ENCODE measurements around the gene DNAJB12.

The DNAJB12 gene

DNA sequence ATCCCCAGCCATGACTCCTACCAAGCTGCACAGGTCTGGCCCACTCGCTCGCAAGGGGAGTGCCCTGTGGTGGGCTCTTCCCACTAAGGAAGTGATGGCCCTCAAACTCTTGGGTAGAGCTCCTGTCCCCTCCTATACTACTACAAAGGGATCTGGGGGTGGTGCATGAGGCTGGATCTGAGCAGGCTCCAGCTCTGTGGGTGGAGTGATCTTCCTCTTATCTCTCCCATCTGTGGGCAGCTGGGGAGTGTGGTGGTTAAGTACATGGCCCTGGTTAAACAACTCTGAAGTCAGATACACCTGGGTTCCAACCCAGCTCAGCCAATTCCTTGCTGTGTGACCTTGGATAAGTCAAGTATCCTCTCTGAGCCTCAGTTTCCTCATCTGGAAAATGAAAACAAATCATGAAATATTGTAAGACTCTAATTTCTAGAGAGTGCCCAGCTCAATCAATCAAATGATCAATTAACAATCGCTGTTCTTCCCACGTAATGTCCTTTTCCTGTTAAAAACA lies 63.6 kb downstream of the DNAJB12 start:
- no peak for DNase-seq (ENCODE audit: low spot score)

GRCh38 chr10:72285972-72286521 lies 68.7 kb downstream of the DNAJB12 start:
- DNase-seq (ENCODE audit: low spot score), result no peak

GRCh38 chr10:72283131-72283530 lies 71.6 kb downstream of the DNAJB12 start:
- DNase-seq (ENCODE audit: low spot score), result no peak

All from HuH-7.5 (cell line).